T-cell (primary cell): ENCODE measurements around the gene STAT4. TPM values are rescaled to one million over a fixed set of nuclear protein-coding genes. Genes with fewer than 3 reads are reported as not detected.
A peak's percentile ranks its signal among the peaks of the same experiment; 100 is the strongest.

Source experiments
- ATAC-seq, 4 experiments: fragments of 200-7000 bp in 3 of 4; fragments of 150-1000 bp in 1 of 4; cut with Tn5 transposase; replicated peaks in 1 of 4; 1 replicate in 3 of 4; 2 replicates in 1 of 4; pipeline ENCODE4 v1.10.0; 2021; ENCODE audit warnings: moderate library complexity in 3 of 4, mild to moderate bottlenecking in 2 of 4, moderate number of reproducible peaks in 1 of 4
- CTCF ChIA-PET, 2 donors: fragments of 300-600 bp; sonication (Branson Sonifier 250); formaldehyde crosslinking; loops; one replicate each; lab custom pipeline; 2022; ENCODE audit warnings: antibody characterized with exemption in 2 of 2; lab: Charles Lee
- POLR2A ChIA-PET, 2 donors: fragments of 300-600 bp; sonication (Branson Sonifier 250); formaldehyde crosslinking; loops; one replicate each; lab custom pipeline; 2022; ENCODE audit warnings: antibody characterized with exemption in 2 of 2; lab: Charles Lee
- DNase-seq, 35 experiments: peaks; one replicate each; pipeline versions ENCODE4 v3.0.0 to v3.0.0-alpha.2; 2013 to 2023
- H3K27ac ChIP-seq: one replicate; pipeline ENCODE4 v1.5.1; 2013; ENCODE audit warnings: low read length
- H3K27me3 ChIP-seq, 2 experiments: replicated peaks in 1 of 2; 1 replicate in 1 of 2; 2 replicates in 1 of 2; pipeline versions ENCODE4 v1.6.1 to v1.7.0; 2013; ENCODE audit warnings: low read length in 1 of 2, mixed read lengths in 1 of 2; ENCODE audit not compliant: control insufficient read depth in 2 of 2, insufficient read depth in 2 of 2; ENCODE audit errors: extremely low read depth in 1 of 2
- H3K36me3 ChIP-seq, 2 donors: 1 replicate in 1 of 2; 2 replicates in 1 of 2; pipeline versions ENCODE4 v1.6.1 to v1.7.0; 2013; ENCODE audit warnings: low read length in 1 of 2; ENCODE audit not compliant: control insufficient read depth in 2 of 2, insufficient read depth in 1 of 2; ENCODE audit errors: extremely low read depth in 1 of 2
- H3K4me1 ChIP-seq, 2 experiments: 1 replicate in 1 of 2; 2 replicates in 1 of 2; pipeline versions ENCODE4 v1.6.1 to v1.7.0; 2013; ENCODE audit warnings: low read length in 2 of 2, mixed read lengths in 1 of 2; ENCODE audit not compliant: insufficient read depth in 2 of 2, control insufficient read depth in 1 of 2; ENCODE audit errors: extremely low read depth in 1 of 2
- H3K4me3 ChIP-seq, 2 donors: 1 replicate in 1 of 2; 2 replicates in 1 of 2; pipeline versions ENCODE4 v1.5.1 to v1.7.0; 2013; ENCODE audit warnings: mild to moderate bottlenecking in 2 of 2, low read length in 1 of 2, moderate library complexity in 1 of 2; ENCODE audit not compliant: control insufficient read depth in 1 of 2; ENCODE audit errors: extremely low read depth in 1 of 2
- H3K9me3 ChIP-seq: 2 replicates; pipeline ENCODE4 v1.7.0; 2013
- H3K27ac Mint-ChIP-seq, 2 donors: one replicate each; pipeline ENCODE4 v1.8.0; 2020 to 2021; ENCODE audit warnings: mild to moderate bottlenecking in 2 of 2, mixed read lengths in 2 of 2
- H3K27me3 Mint-ChIP-seq, 2 donors: one replicate each; pipeline ENCODE4 v1.8.0; 2021 to 2022; ENCODE audit warnings: mixed read lengths in 2 of 2
- H3K36me3 Mint-ChIP-seq: one replicate; pipeline ENCODE4 v1.8.0; 2021; ENCODE audit warnings: mixed read lengths
- H3K4me1 Mint-ChIP-seq, 3 donors: one replicate each; pipeline ENCODE4 v1.8.0; 2020 to 2022; ENCODE audit warnings: mixed read lengths in 3 of 3, mild to moderate bottlenecking in 1 of 3
- H3K4me3 Mint-ChIP-seq, 3 donors: one replicate each; pipeline ENCODE4 v1.8.0; 2020 to 2022; ENCODE audit warnings: mild to moderate bottlenecking in 3 of 3, mixed read lengths in 3 of 3, moderate library complexity in 3 of 3
- H3K9me3 Mint-ChIP-seq, 3 donors: one replicate each; pipeline ENCODE4 v1.8.0; 2020 to 2022; ENCODE audit warnings: mixed read lengths in 3 of 3
- WGBS: methylation state at CpG from one replicate; pipeline ENCODE4 v1.1.5; 2013; ENCODE audit warnings: missing lambda C conversion rate; ENCODE audit not compliant: insufficient coverage; 5-methylcytosine and 5-hydroxymethylcytosine counted together
- total RNA-seq, 35 experiments: library from RNA in 6 of 35; stranded (reverse) in 6 of 35; fragments of 120-200 nt in 1 of 35; gene quantifications; one replicate each; pipeline versions ENCODE4 v1.2.1 to v1.2.4 and lab custom pipeline; 2013 to 2026

The STAT4 gene
- total RNA-seq, 5 donors from 2014 or later (not counting 1 experiment from before 2014, with no cell fraction given) = 79.5 to 141 (median 91.7) TPM

DNA sequence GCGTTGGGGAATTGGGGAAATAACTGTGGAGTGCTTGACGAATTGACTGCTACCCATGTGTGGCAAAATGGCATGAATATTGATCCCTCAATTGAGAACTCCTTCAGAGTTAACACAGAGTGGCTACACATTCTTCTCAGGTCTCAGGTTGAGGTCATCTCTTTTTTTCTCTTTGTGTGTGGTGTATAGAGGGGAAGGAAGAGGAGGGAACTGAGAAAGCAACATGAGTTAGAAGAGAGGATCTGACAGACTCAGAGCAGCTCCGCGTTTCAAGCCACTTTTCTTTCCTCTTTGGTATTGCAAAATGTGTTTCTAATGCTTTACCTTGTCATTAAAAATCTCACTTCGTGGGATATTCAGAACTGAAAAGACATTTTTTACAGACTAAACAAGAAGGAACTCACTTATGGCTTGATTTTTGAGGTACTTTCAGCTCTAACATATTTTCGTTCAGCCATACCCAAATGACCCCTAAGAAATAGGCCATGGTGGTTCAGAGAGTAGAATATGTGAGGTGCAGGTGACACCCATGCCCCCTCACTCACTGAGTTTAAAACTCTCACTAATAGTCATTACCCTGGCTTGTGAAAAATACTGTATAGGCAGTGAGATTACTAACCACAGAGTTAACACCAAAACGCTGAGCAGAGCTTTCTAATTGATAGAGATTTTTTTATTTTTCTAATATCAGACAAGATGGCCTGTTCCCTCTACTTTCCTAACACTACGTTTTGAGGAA, 22.5 kb downstream of the STAT4 start:
- peaks cover 58% of the 10 kb centered on the region for H3K36me3 Mint-ChIP-seq
- Histone ChIP-seq H3K36me3 (peaks cover 0 to 22% of the 10 kb centered on the region in 2 donors), H3K4me1 (peaks cover 0 to 20% of the 10 kb centered on the region in 2 experiments), H3K9me3 (no peaks in the 10 kb centered on the region), H3K27me3 (no peaks in the 10 kb centered on the region), H3K27ac (peak overlapping the region; percentile 84), H3K4me3 (peak overlapping the region in 1 of 2 donors; percentile 8)
- peak overlapping the region; percentile 70 to 82 for H3K27ac Mint-ChIP-seq
- WGBS = 20% methylated on average over 1 of the region's 8 CpGs
- POLR2A ChIA-PET = interaction anchor here (0.7 to 1.9 kb wide), 5 partner anchors 14 to 768 kb away, joined by 3 to 14 read pairs (median 5); no protein-coding TSS in a partner anchor
- CTCF ChIA-PET = interaction anchor here (1.0 to 2.1 kb wide), 4 partner anchors 13 to 76 kb away, joined by 3 to 6 read pairs (median 4); no protein-coding TSS in a partner anchor
- H3K4me3 Mint-ChIP-seq = peak overlapping the region; percentile 5 to 34 (median 26)
- ATAC-seq = peak; percentile 64 to 85 (median 68)
- no peaks in the 10 kb centered on the region for H3K27me3 Mint-ChIP-seq
- H3K4me1 Mint-ChIP-seq = peaks cover 56 to 69% (median 66%) of the 10 kb centered on the region in 3 donors
- DNase-seq = peak in 8 of 35 experiments; percentile 6 to 58 (median 19)
- H3K9me3 Mint-ChIP-seq = no peaks in the 10 kb centered on the region

DNA sequence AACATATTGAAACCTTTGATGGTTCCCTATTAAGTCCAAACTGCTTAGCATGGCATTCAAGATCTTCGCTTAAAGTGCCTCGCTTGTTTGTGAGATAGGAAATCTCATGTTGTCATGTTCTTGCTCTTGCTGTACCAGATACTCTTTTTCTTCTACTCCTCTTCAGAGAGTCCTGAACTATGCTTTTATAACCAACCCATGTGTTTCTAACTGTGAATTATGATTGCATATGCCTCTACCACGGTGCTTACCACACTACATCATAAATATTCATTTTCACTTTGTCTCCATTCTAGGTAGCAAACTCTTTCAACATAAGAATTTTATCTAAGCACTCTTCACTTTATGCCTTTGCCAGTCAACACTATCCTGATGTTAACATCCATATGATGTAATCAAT, 23.6 kb downstream of the STAT4 start:
- CTCF ChIA-PET = interaction anchor here in 1 of 2 donors (1.2 to 2.0 kb wide), 3 partner anchors 12 to 75 kb away, joined by 4 to 8 read pairs (median 4); partner anchors contain the start of gene STAT4

DNA sequence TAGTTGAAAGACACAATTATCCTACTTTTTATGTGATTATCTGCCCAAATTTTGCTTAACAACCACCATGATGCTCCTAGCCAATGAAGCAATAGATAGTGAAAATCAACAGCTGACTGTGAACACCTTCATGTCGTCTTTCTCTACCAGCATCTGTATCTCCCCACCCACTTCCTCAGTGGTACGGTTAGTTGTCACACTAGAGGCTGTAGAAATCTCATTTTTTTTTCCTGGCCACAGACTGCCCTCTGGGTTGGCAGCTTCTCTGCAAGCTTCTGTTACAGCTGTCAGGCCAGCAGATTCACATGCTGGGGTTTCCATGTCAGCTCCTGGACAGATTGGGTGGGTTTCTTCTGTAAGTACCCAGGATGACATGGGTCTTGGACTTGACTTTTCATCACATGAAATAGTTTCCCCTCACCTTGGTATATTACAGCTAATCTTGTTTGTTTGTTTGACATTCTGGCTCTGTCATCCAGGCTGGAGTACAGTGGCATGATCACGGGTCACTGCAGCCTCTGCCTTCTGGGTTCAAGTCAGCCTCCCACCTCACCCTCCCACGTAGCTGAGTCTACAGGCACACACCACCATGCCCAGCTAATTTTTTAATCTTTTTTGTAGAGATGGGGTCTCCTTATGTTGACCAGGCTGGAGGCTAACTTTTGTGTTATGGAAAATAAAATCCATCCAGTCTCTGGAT, 24.3 kb downstream of the STAT4 start:
- Mint-ChIP-seq H3K4me3 (peak overlapping the region in 1 of 3 donors; percentile 3), H3K4me1 (peaks cover 49 to 74% (median 67%) of the 10 kb centered on the region in 3 donors), H3K27ac (peak overlapping the region; percentile 70 to 82), H3K27me3 (no peaks in the 10 kb centered on the region), H3K36me3 (peaks cover 50% of the 10 kb centered on the region), H3K9me3 (no peaks in the 10 kb centered on the region)
- ChIA-PET POLR2A (interaction anchor here (0.7 to 1.3 kb wide), 4 partner anchors 12 to 86 kb away, joined by 3 to 4 read pairs (median 3); no protein-coding TSS in a partner anchor), CTCF (interaction anchor here (0.8 to 2.0 kb wide), 7 partner anchors 12 to 74 kb away, joined by 3 to 8 read pairs (median 4); partner anchors contain the start of gene STAT4 (in 1 of the 2))
- Histone ChIP-seq H3K9me3 (no peaks in the 10 kb centered on the region), H3K4me1 (peaks cover 0 to 23% of the 10 kb centered on the region in 2 experiments), H3K27me3 (no peaks in the 10 kb centered on the region), H3K27ac (peak overlapping the region; percentile 84), H3K4me3 (no peak overlapping the region), H3K36me3 (peaks cover 0 to 15% of the 10 kb centered on the region in 2 donors)
- 7% methylated on average over 2 of the region's 4 CpGs for WGBS
- ATAC-seq (peak in 3 of 4 experiments; percentile 54 to 63 (median 57)), DNase-seq (peak in 16 of 35 experiments; percentile 7 to 60 (median 17))

More for the DNA sequence above, 23.6 kb downstream of the STAT4 start:
- H3K9me3 Mint-ChIP-seq = no peaks in the 10 kb centered on the region
- no peaks in the 10 kb centered on the region for H3K27me3 Mint-ChIP-seq
- H3K27ac ChIP-seq = peak overlapping the region; percentile 84
- POLR2A ChIA-PET = interaction anchor here (1.1 to 1.3 kb wide), 2 partner anchors 12 to 62 kb away, joined by 3 to 5 read pairs; no protein-coding TSS in a partner anchor
- WGBS = 17% methylated on average over 1 of the region's 3 CpGs
- H3K4me3 Mint-ChIP-seq = peak overlapping the region in 2 of 3 donors; percentile 5 to 7
- peaks cover 53 to 76% (median 73%) of the 10 kb centered on the region in 3 donors for H3K4me1 Mint-ChIP-seq
- no peaks in the 10 kb centered on the region for H3K9me3 ChIP-seq
- H3K4me1 ChIP-seq = peaks cover 0 to 23% of the 10 kb centered on the region in 2 experiments
- no peaks in the 10 kb centered on the region for H3K27me3 ChIP-seq
- no peak overlapping the region for H3K4me3 ChIP-seq
- H3K36me3 ChIP-seq = peaks cover 0 to 22% of the 10 kb centered on the region in 2 donors
- DNase-seq = no peak
- peak overlapping the region; percentile 70 to 82 for H3K27ac Mint-ChIP-seq
- ATAC-seq = peak in 1 of 4 experiments; percentile 37
- H3K36me3 Mint-ChIP-seq = peaks cover 56% of the 10 kb centered on the region

DNA sequence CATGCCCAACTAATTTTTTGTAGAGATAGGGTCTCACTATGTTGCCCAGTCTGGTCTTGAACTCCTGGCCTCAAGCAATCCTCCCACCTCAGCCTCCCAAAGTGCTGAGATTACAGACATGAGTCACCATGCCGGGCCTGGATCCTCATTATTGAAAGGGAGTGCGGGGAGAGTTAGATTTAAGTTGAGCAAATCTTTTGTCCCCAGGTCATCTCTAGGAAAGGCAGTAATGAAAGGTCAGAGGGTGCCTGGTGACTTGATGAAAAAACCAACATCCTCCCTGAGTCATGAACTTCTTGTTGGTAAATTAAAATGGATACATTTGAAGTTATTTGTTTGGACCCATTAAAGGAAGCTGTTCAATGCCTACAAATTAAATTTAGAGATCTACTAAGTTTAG, 25.1 kb downstream of the STAT4 start:
- no peak for ATAC-seq
- CTCF ChIA-PET = interaction anchor here (0.8 to 2.0 kb wide), 7 partner anchors 11 to 85 kb away, joined by 3 to 8 read pairs (median 4); no protein-coding TSS in a partner anchor
- Mint-ChIP-seq H3K27ac (peak overlapping the region; percentile 28 to 57), H3K36me3 (peaks cover 50% of the 10 kb centered on the region), H3K4me1 (peaks cover 40 to 69% (median 69%) of the 10 kb centered on the region in 3 donors), H3K9me3 (no peaks in the 10 kb centered on the region), H3K4me3 (no peak overlapping the region), H3K27me3 (no peaks in the 10 kb centered on the region)
- POLR2A ChIA-PET = interaction anchor here (0.5 to 1.9 kb wide), 5 partner anchors 11 to 121 kb away, joined by 3 to 7 read pairs (median 3); no protein-coding TSS in a partner anchor
- Histone ChIP-seq H3K4me1 (peaks cover 0 to 23% of the 10 kb centered on the region in 2 experiments), H3K27me3 (no peaks in the 10 kb centered on the region), H3K4me3 (no peak overlapping the region), H3K36me3 (peaks cover 0 to 8% of the 10 kb centered on the region in 2 donors), H3K9me3 (no peaks in the 10 kb centered on the region), H3K27ac (peak overlapping the region; percentile 84)
- WGBS = no CpG with 5 or more reads among the region's 2 CpGs
- DNase-seq = no peak

DNA sequence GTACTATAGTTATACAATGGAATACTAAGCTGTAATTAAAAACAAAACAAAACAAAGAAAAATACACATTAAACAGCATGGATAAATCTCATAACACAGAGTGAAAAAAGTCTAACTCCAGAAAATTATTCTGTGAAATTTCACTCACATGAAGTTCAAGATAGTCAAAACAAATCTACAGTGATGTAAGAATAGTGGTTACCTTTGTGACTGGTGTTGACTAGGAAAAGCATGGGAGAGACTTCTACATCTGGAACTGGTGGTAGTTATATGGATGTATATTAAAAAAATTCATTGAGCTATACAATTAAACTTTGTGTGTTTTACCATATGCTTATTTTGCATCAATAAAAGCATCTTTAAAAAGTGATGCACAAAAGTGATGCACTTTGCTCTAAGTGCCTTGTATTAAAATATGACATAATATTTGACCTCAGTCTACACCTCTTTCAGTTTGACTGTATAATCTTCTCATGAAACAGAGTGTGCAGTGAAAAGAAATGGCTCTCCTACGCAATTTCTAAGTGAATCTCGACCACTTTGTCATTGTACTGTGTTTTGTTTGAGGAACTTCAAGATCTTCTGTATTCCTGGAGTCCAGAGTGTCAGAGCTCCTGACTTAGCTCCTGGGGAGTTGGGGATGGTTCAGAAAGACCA, 28.0 kb downstream of the STAT4 start:
- no peak overlapping the region for H3K27ac ChIP-seq
- ATAC-seq (no peak), DNase-seq (no peak)
- H3K9me3 ChIP-seq = no peaks in the 10 kb centered on the region
- Mint-ChIP-seq H3K36me3 (peaks cover 57% of the 10 kb centered on the region), H3K27me3 (no peaks in the 10 kb centered on the region), H3K9me3 (no peaks in the 10 kb centered on the region), H3K27ac (peak overlapping the region in 1 of 2 donors; percentile 58), H3K4me1 (peaks cover 41 to 71% (median 71%) of the 10 kb centered on the region in 3 donors), H3K4me3 (no peak overlapping the region)
- H3K4me3 ChIP-seq = no peak overlapping the region
- no CpG with 5 or more reads among the region's 2 CpGs for WGBS
- ChIA-PET POLR2A (interaction anchor here in 1 of 2 donors (0.7 kb wide), 1 partner anchor 27 kb away, joined by 3 read pairs; no protein-coding TSS in a partner anchor), CTCF (interaction anchor here (0.6 kb wide), 2 partner anchors 13 to 1039 kb away, joined by 3 to 4 read pairs; no protein-coding TSS in a partner anchor)
- H3K36me3 ChIP-seq = peaks cover 0 to 9% of the 10 kb centered on the region in 2 donors
- no peaks in the 10 kb centered on the region for H3K27me3 ChIP-seq
- peaks cover 0 to 20% of the 10 kb centered on the region in 2 experiments for H3K4me1 ChIP-seq
